IPS-NIHi7 (cell line): ENCODE results near the gene EFHD1.

Experiments used
- DNase-seq: peaks from one replicate; pipeline ENCODE4 v3.0.0; 2012; ENCODE audit warnings: mixed read lengths; ENCODE audit errors: extremely low spot score

The EFHD1 gene

GRCh38 chr2:232633413-232634205 is at the start of gene EFHD1:
Gene EFHD1, plus strand, starts transcription at chr2:232633604. Its CDS starts 101 bp downstream, at chr2:232633705.
- peak; percentile 89 for DNase-seq

- no peak for DNase-seq
Observed at GRCh38 chr2:232584238-232584637, 49.2 kb upstream of the EFHD1 start.

GRCh38 chr2:232586943-232587505 is 46.4 kb upstream of the EFHD1 start:
- DNase-seq, result no peak

- DNase-seq, result no peak
Observed at GRCh38 chr2:232587512-232587911, 45.9 kb upstream of the EFHD1 start.

- no peak for DNase-seq
Observed at GRCh38 chr2:232588031-232588430, 45.4 kb upstream of the EFHD1 start.

GRCh38 chr2:232588680-232589585 is 44.5 kb upstream of the EFHD1 start:
- DNase-seq, result no peak

- DNase-seq, result no peak
Observed at GRCh38 chr2:232592772-232593395, 40.5 kb upstream of the EFHD1 start.

GRCh38 chr2:232593982-232594381 is 39.4 kb upstream of the EFHD1 start:
- no peak for DNase-seq

GRCh38 chr2:232597362-232598079 is 35.9 kb upstream of the EFHD1 start:
- DNase-seq, result no peak

GRCh38 chr2:232598293-232598692 is 35.1 kb upstream of the EFHD1 start:
- peak; percentile 47 for DNase-seq

GRCh38 chr2:232600053-232600773 is 33.2 kb upstream of the EFHD1 start:
- no peak for DNase-seq

GRCh38 chr2:232603283-232603682 is 30.1 kb upstream of the EFHD1 start:
- DNase-seq, result no peak

- DNase-seq, result no peak
Observed at GRCh38 chr2:232604535-232604934, 28.9 kb upstream of the EFHD1 start.

GRCh38 chr2:232607011-232607410 is 26.4 kb upstream of the EFHD1 start:
- no peak for DNase-seq

GRCh38 chr2:232609607-232610006 is 23.8 kb upstream of the EFHD1 start:
- DNase-seq, result no peak

GRCh38 chr2:232610081-232610480 is 23.3 kb upstream of the EFHD1 start:
- DNase-seq, result no peak

GRCh38 chr2:232611061-232611460 is 22.3 kb upstream of the EFHD1 start:
- DNase-seq, result no peak

GRCh38 chr2:232611559-232612218 is 21.7 kb upstream of the EFHD1 start:
- DNase-seq, result peak; percentile 83

GRCh38 chr2:232613538-232614134 is 19.8 kb upstream of the EFHD1 start:
- DNase-seq, result no peak

GRCh38 chr2:232615339-232615738 is 18.1 kb upstream of the EFHD1 start:
- no peak for DNase-seq
